GM12801 (cell line): ENCODE measurements around the gene NPPB.

Experiments
- TF ChIP-seq, protein P1 (sequence below): IDR thresholded peaks from one replicate; pipeline ENCODE4 v1.5.1; 2011; ENCODE audit warnings: control low read depth; ENCODE audit not compliant: insufficient read length; ENCODE audit errors: extremely low read depth

The NPPB gene

DNA sequence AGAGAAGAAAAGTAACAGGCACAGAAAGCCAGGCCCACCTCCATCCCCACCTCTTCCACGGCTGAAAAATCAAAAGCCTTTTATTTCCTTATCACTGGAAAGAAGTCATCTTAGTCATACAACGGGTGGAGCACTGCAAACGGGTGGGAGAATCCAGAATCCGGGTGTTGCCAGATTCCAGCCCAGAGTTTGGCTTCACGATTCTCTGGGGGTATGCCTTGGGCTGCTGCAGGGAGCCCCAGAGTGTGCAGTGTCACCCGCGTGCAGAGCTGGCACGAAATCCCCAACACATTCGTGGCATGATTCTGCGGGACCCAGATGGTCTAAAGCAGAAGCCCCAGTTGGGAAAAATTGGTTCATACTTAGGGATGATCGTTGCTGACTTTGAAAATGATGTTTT, 8.6 kb downstream of the NPPB start:
- TF ChIP-seq, protein P1, sequence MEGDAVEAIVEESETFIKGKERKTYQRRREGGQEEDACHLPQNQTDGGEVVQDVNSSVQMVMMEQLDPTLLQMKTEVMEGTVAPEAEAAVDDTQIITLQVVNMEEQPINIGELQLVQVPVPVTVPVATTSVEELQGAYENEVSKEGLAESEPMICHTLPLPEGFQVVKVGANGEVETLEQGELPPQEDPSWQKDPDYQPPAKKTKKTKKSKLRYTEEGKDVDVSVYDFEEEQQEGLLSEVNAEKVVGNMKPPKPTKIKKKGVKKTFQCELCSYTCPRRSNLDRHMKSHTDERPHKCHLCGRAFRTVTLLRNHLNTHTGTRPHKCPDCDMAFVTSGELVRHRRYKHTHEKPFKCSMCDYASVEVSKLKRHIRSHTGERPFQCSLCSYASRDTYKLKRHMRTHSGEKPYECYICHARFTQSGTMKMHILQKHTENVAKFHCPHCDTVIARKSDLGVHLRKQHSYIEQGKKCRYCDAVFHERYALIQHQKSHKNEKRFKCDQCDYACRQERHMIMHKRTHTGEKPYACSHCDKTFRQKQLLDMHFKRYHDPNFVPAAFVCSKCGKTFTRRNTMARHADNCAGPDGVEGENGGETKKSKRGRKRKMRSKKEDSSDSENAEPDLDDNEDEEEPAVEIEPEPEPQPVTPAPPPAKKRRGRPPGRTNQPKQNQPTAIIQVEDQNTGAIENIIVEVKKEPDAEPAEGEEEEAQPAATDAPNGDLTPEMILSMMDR: no peak

DNA sequence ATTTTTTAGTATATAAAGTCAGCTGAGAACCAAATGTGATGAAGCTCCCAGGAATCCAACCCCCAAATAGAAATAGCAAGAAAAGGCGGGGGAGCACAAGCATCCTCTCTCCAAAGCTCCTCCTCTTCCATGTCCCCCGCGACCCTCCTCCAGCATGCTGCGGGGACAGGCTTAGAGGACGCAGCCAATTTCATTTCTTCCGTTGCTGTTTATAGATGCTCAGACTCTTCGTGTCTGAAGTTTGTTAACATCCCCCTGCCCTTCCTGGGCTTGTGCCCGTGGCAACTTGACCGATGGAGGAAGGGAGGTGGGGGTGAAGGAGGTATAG, 10.4 kb downstream of the NPPB start:
- TF ChIP-seq, protein P1: no peak

DNA sequence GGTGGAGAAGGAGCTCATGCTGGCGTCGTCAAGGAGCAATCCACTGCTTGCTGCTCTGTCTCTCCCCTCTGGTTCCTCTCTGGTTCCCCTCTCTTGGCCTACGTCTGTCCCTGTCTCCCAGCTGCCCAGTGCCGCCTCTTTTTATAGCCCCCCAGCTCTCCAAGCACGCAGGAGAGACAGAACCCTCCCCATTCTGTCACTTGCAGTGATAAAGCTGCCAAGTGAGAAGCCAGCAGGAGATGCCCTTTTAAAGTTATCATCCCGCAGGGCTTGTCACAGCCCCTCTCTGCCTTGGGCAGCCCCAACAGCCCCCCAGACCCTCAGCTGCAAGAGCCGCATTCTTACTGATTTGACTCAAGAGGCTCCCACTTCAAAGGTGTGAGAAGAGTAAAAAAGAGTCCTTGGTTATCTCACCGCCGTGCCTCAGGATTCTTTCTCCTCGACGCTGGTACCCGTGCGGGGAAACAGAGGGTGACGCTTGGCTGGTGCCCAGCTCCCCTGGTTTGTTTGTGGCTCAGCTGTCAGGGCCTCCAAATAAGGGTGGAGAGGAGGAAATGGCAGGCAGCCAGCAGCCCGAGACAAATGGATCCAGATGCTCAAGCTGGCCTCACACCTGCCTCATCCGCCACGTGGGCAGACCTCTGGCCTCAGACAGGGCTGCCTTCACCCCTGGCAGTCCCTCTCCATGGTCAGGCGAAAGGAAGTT, 10.9 kb downstream of the NPPB start, which contains the start of gene NPPA:
NPPA (minus strand) TSS at position 117 of the 706 bp plus-strand sequence; CDS start at position 18, 99 bp downstream.
- TF ChIP-seq, protein P1: no peak

DNA sequence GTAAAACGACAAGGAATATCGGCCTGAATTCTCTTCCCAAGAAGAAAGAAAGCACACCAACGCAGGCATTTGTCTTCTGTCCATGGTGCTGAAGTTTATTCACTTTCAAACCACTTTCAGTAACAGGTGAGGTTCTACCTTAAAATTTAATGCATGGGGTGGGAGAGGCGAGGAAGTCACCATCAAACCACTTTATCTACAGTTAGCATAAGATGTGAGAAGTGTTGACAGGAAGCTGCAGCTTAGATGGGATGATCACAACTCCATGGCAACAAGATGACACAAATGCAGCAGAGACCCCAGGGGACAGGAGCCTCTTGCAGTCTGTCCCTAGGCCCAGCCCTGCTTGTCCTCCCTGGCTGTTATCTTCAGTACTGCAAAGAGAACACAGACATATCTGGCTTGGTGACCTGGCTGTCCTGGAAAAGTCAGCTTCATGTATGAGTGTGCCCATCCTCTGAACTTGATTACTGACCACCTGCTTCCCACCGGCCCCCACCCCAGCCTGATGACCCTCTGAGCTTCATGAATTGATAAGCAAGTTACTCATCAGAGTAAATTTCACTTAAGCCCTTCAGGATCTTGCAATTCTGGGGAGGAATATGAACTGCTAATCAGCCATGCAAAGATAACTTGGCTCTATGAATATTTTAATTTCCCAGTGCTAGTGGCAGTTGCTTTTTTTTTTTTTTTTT, 13.0 kb downstream of the NPPB start:
- TF ChIP-seq, protein P1: no peak

DNA sequence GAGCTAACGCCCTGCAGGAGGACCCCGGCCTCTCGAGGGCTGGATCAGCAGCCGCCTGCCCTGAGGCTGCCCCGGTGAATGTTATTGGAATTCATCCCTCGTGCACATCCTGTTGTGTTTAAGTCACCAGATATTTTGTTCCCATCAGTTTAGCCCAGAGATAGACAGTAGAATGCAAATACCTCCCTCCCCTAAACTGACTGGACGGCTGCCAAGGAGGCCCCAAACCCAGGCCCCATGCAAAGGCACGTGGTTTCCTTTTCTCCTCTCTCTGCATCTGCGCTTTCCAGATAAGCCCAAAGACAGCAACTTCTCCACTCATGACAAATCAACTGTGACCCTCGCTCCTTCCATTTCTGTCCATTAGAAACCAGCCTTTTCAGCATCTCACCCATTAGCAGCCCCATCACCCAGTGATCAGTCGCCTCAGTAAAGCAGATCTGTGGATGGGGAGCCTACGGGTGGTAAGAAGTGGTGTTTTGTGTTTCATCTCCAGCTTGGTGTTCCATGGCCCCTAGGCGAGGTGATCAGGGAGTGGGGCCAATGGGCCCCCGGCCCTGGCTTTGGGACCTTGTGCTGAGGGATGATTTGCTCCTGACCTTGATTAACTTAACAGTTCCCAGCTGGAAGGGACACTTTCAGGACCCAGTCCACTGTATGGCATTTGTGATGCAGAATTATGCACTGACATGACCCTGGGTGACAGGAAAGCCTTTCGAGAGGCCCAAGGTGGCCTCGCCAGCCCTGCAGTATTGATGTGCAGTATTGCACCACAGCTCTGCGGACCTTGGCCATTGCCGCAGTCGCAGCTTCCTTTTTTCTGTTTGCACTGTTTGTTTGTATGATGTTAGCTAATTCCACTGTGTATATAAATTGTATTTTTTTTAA, 16.3 kb downstream of the NPPB start:
- TF ChIP-seq, protein P1: no peak

DNA sequence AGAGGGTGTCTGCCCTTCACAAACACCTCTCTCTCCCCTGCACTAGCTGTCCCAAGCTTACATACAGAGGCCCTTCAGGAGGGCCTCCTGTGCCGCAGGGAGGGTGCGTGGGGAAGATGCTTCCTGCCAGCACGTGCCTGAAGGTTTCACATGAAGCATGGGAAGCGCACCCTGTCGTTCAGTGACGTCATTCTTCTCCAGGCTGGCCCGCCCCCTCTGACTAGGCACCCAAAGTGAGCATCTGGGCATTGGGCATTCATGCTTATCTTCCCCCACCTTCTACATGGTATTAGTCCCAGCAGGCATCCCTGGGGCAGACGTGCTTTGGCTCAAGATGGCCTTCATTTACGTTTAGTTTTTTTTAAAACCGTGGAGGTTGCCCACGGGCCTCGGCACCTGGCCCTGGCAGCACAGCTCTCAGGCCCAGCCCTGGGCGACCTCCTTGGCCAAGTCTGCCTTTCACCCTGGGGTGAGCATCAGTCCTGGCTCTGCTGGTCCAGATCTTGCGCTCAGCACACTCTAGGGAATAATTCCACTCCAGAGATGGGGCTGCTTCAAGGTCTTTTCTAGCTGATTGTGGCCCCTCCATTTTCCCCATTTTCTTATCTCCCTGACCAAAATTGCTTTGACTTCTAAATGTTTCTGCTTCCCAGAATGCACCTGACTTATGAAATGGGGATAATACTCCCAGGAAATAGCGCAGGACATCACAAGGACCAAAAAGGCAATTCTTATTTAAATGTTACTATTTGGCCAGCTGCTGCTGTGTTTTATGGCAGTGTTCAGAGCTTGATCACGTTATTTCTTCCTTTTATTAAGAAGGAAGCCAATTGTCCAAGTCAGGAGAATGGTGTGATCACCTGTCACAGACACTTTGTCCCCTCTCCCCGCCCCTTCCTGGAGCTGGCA, 17.2 kb downstream of the NPPB start:
- TF ChIP-seq, protein P1: no peak
